Activated naive CD4-positive, alpha-beta T cell treated with anti-CD3 and anti-CD28 coated beads, Interleukin-2, amount 10 ng/mL, durations not matched to agents 7 days and 5 days (primary cell): Measurements from ENCODE around the gene IGF2R.

Experiments
- CTCF ChIA-PET: fragments of 350-600 bp; sonication (Branson Sonifier 250); formaldehyde crosslinking; loops from one replicate; lab custom pipeline; 2021; ENCODE audit warnings: antibody characterized with exemption; lab: Charles Lee
- DNase-seq: peaks from one replicate; pipeline ENCODE4 v3.0.0-alpha.2; 2020
- H3K27ac Mint-ChIP-seq: one replicate; pipeline ENCODE4 v1.8.0; 2021; ENCODE audit warnings: mild to moderate bottlenecking, moderate library complexity, mixed read lengths
- H3K27me3 Mint-ChIP-seq: one replicate; pipeline ENCODE4 v1.8.0; 2021; ENCODE audit warnings: mild to moderate bottlenecking, mixed read lengths
- H3K36me3 Mint-ChIP-seq: one replicate; pipeline ENCODE4 v1.8.0; 2021; ENCODE audit warnings: mixed read lengths
- H3K4me1 Mint-ChIP-seq: one replicate; pipeline ENCODE4 v1.8.0; 2021; ENCODE audit warnings: mixed read lengths
- H3K4me3 Mint-ChIP-seq: one replicate; pipeline ENCODE4 v1.8.0; 2021; ENCODE audit warnings: mild to moderate bottlenecking, moderate library complexity, mixed read lengths
- H3K9me3 Mint-ChIP-seq: one replicate; pipeline ENCODE4 v1.8.0; 2021; ENCODE audit warnings: mixed read lengths

IGF2R gene

DNA sequence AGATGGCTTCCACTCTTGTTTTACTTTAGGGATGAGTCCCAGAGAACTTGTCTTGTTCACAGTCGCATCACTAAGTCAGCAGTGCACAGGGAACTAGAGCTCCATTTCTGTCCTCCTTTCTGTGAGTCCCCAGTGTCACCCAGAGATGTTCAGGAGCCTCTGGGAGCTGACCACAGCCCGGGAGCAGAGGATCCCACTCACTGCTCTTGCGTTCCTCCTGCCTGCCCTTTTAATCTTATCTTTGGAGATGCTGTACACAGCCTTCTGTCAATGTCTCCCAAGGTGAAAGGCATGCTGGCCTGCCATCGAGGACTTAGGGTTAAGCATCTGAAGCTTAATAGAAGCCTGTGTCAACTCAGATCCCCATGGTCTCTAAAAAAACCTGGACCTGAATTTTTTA lies 71.2 kb downstream of the IGF2R start:
- Mint-ChIP-seq H3K27me3 (no peaks in the 10 kb centered on the region), H3K27ac (no peak overlapping the region), H3K4me3 (no peak overlapping the region), H3K36me3 (peaks cover 68% of the 10 kb centered on the region), H3K4me1 (peaks cover 34% of the 10 kb centered on the region), H3K9me3 (no peaks in the 10 kb centered on the region)
- CTCF ChIA-PET, result no interaction called here
- DNase-seq, result no peak

DNA sequence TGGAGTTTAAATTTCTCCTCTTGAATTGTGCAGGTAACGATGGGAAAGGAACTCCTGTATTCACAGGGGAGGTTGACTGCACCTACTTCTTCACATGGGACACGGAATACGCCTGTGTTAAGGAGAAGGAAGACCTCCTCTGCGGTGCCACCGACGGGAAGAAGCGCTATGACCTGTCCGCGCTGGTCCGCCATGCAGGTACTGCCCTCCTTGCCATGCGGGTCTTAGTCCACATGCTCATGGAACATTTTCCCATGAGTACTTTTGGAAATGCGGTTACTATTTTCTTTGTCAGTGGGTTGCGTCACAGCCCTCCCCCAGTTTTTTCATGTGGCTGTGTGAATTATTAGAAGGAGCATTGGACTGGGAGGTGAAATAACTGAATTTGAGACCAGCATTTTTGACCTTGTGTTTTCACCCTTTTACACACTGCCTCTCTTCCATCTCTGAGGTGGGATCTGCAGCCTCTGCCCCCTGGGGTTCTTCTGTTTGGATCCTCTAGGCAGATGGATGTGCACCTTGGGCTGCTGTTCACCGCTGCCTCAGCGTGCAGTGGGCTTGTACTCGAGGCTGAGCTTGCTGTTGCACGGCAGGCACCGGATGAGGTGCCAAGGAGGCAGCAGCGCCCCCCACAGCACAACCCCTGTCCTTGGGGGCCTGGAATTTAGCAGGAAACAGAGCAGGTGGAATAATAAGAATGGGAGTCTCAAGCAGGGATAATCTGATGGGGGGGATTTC lies 71.8 kb downstream of the IGF2R start:
- Mint-ChIP-seq H3K36me3 (peaks cover 71% of the 10 kb centered on the region), H3K4me1 (peaks cover 34% of the 10 kb centered on the region), H3K9me3 (no peaks in the 10 kb centered on the region), H3K27ac (peak overlapping the region; percentile 35), H3K27me3 (no peaks in the 10 kb centered on the region), H3K4me3 (no peak overlapping the region)
- DNase-seq, result no peak
- CTCF ChIA-PET, result interaction anchor here (1.5 kb wide), 1 partner anchor 67 kb away, joined by 4 read pairs; no protein-coding TSS in a partner anchor

DNA sequence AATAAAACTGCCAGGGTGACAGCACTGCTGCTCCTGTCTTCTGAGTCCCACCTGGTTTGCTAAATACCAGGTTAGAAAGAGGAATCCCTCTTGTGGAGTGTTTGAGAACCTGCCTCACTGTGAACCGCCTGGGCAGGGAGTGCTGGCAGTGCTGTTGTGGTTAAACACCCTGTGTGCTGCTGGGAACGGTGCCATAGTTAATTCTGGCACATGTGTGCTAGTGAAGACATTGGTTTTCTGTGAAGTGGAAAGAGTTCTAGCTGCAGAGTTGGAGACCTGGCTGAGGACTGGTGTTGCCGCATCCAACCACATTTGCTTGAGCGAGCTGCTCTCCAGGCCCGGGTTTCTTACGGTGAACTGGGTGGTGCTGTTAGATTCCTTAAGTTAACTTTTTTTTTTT lies 72.7 kb downstream of the IGF2R start:
- H3K27me3 Mint-ChIP-seq, result no peaks in the 10 kb centered on the region
- no peak overlapping the region for H3K4me3 Mint-ChIP-seq
- H3K4me1 Mint-ChIP-seq, result peaks cover 34% of the 10 kb centered on the region
- H3K9me3 Mint-ChIP-seq, result no peaks in the 10 kb centered on the region
- CTCF ChIA-PET, result interaction anchor here (1.1 to 1.5 kb wide), 3 partner anchors 14 to 68 kb away, joined by 3 to 4 read pairs (median 4); no protein-coding TSS in a partner anchor
- peak overlapping the region; percentile 20 for H3K27ac Mint-ChIP-seq
- peak; percentile 31 for DNase-seq
- H3K36me3 Mint-ChIP-seq, result peaks cover 69% of the 10 kb centered on the region

DNA sequence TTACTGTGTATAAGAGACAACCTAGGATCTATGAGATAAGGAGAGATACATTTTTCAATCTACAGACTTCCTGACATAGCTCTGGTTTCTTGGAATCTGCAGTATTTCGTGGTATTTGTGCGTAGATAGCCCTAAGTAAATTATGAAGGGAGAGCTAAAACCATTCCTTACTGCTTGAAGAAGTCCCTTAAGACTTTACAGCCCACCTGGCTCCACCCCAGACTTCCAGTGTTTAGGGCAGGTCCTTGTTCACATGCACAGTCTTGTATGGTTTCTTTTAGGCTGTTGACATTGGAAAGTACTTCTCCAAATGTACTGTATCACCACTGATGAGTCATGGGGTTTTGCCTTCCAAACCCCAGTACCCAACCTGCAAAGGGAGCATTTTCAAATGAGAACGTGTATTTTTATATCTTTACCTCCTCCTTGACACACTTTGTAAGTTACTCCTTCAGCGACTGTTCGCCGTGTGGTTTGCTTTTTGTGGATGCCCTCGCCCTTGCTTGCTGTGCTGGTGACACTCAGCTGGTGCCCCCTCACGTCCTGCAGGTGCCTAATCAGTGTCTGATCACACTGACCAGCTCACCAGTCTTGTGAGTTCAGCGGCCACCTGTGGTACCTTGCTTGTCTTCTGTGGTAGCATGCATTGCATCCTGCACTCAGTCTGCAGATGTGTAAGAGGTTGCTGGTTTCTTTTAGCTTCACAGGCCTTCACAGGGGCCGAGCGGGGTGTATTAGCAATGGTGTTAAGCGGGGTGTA lies 73.3 kb downstream of the IGF2R start:
- no peak for DNase-seq
- H3K36me3 Mint-ChIP-seq, result peaks cover 70% of the 10 kb centered on the region
- peak overlapping the region; percentile 20 for H3K27ac Mint-ChIP-seq
- no peaks in the 10 kb centered on the region for H3K9me3 Mint-ChIP-seq
- peaks cover 34% of the 10 kb centered on the region for H3K4me1 Mint-ChIP-seq
- H3K4me3 Mint-ChIP-seq, result no peak overlapping the region
- CTCF ChIA-PET, result interaction anchor here (1.1 to 1.5 kb wide), 3 partner anchors 14 to 68 kb away, joined by 3 to 4 read pairs (median 4); no protein-coding TSS in a partner anchor
- H3K27me3 Mint-ChIP-seq, result no peaks in the 10 kb centered on the region

DNA sequence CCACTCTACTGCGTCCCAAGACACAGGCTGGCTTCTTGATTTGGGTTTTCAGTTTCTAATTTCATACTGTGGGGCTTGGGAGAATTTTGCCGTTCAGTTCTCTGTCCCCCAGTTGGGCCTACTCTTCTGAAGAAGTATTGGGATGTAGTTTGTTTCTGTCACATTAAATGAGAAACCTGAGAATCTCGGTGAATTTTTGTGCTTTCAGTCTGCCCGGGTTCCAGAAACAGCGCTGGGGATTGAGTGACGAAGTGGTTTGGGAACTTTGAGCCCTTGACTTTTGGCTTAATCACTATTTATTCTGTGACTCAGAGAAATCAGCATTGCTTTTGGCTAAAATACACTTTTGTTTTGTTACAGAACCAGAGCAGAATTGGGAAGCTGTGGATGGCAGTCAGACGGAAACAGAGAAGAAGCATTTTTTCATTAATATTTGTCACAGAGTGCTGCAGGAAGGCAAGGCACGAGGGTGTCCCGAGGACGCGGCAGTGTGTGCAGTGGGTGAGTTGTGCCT lies 74.0 kb downstream of the IGF2R start:
- no peak for DNase-seq
- Mint-ChIP-seq H3K36me3 (peaks cover 72% of the 10 kb centered on the region), H3K9me3 (no peaks in the 10 kb centered on the region), H3K4me1 (peaks cover 34% of the 10 kb centered on the region), H3K27ac (no peak overlapping the region), H3K27me3 (no peaks in the 10 kb centered on the region), H3K4me3 (no peak overlapping the region)
- CTCF ChIA-PET, result no interaction called here

DNA sequence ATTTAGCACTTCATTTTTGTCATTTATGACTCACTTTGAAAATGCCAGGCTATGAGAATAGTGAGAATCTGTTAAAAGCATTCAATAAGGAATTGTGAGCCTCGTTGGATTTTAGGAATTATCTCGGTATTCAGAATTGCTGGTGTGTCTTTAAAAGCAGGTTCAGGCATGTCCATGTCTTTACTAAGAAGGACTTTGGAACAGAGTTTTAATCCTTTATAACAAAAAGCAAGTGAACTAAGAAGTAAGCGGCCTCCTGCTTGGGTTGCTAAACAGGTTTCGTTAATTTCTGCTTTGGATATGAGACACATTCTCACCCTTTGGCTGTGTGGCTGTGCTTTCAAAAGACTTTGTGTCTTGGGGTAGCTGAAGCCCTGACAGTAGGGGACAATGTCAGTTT lies 74.9 kb downstream of the IGF2R start:
- Mint-ChIP-seq H3K27ac (no peak overlapping the region), H3K4me1 (peaks cover 26% of the 10 kb centered on the region), H3K27me3 (no peaks in the 10 kb centered on the region), H3K9me3 (no peaks in the 10 kb centered on the region), H3K4me3 (no peak overlapping the region), H3K36me3 (peaks cover 72% of the 10 kb centered on the region)
- no peak for DNase-seq
- CTCF ChIA-PET, result no interaction called here

DNA sequence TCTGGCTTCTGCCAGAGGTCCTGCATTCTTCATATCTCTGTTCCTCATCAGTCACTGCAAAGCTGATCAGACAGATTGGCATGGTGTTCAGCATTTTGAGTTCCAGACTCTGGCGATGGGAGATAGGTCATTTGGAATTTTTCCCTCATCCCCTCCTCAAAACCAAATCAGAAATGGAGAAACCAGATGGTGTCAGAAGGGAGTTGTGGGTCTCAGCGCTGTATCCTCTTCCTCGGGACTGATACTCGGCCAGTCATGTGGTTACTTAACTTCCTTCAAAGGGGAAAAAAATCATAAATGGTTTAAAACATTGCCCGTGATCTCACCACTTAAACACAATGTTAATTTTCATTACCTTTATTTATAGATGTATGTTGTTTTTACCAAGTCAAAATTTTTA lies 75.8 kb downstream of the IGF2R start:
- Mint-ChIP-seq H3K36me3 (peaks cover 76% of the 10 kb centered on the region), H3K27ac (no peak overlapping the region), H3K4me1 (peaks cover 19% of the 10 kb centered on the region), H3K9me3 (no peaks in the 10 kb centered on the region), H3K27me3 (no peaks in the 10 kb centered on the region), H3K4me3 (no peak overlapping the region)
- DNase-seq, result no peak
- CTCF ChIA-PET, result no interaction called here

DNA sequence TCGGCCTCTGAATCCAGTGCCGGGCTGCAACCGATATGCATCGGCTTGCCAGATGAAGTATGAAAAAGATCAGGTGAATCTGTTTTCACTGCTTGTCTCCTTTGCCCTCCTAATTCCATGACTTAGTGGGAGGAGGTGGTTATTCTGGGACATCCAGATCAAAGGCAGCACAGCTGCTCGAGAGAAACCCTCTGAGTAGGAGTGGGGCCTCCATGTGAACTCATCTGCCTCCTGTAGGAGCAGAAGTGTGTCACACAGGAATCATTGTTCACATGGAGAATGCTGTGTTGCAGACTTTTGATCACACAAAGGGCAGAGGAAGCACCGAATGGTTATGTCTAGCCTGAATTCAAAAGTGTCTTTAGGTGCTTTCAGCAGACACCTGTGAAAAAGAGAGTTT lies 79.6 kb downstream of the IGF2R start:
- Mint-ChIP-seq H3K27ac (no peak overlapping the region), H3K9me3 (no peaks in the 10 kb centered on the region), H3K4me1 (peaks cover 20% of the 10 kb centered on the region), H3K27me3 (no peaks in the 10 kb centered on the region), H3K36me3 (peaks cover 81% of the 10 kb centered on the region), H3K4me3 (no peak overlapping the region)
- CTCF ChIA-PET, result no interaction called here
- DNase-seq, result no peak

DNA sequence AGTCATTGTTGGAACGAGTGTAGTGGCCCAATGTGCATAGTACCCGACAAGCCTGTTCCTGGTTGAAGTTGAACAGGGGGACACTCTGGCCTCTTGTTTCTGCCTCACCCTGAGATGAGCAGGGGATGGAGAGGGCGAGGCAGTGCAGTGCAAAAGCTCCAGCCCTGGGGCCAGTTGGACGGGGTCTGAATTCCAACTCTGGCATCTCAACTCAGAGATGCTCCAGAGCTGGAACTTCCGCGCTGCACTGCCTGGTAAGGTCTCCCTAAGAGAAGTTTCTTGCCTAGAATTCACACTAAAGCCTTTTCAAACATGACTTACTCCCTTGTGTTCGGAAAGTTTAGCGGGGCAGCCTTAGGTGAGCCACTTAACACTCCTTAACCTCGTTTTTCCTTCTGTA lies 80.5 kb downstream of the IGF2R start:
- no peak for DNase-seq
- H3K27ac Mint-ChIP-seq, result no peak overlapping the region

DNA sequence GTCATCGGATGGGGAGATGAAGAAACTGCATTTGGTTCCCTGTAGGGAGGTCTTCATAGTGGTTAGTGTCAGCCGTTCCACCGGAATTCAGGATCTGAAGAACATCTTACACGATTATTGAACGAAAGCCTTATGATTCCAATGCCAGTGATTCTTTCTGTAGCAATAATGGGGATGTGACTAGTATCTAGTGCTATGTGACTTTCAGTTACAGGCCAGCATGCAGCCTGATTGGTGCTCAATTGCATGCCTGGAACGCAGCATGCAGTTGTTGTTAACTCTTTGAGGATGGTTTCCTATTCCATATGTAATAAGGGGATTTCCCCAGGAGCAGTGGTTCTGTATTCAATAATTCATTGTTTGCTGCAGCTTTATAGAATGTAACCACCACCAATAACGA lies 81.1 kb downstream of the IGF2R start:
- Mint-ChIP-seq H3K27me3 (no peaks in the 10 kb centered on the region), H3K4me1 (peaks cover 20% of the 10 kb centered on the region), H3K27ac (no peak overlapping the region), H3K36me3 (peaks cover 85% of the 10 kb centered on the region), H3K9me3 (no peaks in the 10 kb centered on the region), H3K4me3 (no peak overlapping the region)
- CTCF ChIA-PET, result no interaction called here
- no peak for DNase-seq

More for the DNA sequence above, 80.5 kb downstream of the IGF2R start:
- H3K36me3 Mint-ChIP-seq, result peaks cover 87% of the 10 kb centered on the region
- H3K4me3 Mint-ChIP-seq, result no peak overlapping the region
- CTCF ChIA-PET, result no interaction called here
- peaks cover 20% of the 10 kb centered on the region for H3K4me1 Mint-ChIP-seq
- no peaks in the 10 kb centered on the region for H3K9me3 Mint-ChIP-seq
- H3K27me3 Mint-ChIP-seq, result no peaks in the 10 kb centered on the region

DNA sequence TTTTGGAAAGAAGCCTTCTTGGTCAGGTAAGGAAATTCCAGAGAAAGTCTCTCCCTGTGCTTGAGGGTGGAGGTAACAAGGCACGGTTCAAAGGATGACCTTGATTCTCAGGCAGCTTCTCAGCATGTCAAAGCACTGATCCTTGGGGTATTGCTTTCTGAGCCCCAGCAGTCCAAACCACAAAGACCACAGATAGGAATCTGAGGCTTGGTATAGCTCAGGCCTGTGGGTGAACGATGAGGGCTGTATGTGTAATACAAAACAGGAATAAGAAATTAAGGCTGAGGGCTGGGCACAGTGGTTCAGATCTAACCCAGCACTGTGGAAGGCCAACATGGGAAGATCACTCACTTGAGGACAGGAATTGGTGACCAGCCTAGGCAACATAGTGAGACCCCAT lies 82.5 kb downstream of the IGF2R start:
- no peak overlapping the region for H3K4me3 Mint-ChIP-seq
- CTCF ChIA-PET, result no interaction called here

DNA sequence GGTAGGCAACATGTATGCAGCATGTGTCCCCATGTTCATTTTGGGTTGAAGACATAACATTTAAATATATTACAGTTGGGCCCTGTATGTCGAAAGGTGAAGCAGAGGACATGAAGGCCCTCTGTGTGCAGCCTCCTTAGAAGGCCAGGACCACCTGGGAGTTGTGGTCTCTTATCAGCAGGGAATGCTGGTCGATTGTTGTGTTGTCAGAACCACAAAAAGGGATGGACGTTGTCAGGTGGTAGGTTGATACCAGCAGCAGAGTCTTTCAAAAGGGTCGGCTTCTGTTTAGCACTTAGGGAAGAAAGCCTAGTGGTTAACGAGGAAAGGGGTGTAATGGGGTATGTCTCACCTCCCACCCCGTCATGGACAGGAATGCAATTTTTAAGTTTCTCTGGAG lies 85.4 kb downstream of the IGF2R start:
- no peaks in the 10 kb centered on the region for H3K27me3 Mint-ChIP-seq
- H3K27ac Mint-ChIP-seq, result no peak overlapping the region
- no peak overlapping the region for H3K4me3 Mint-ChIP-seq
- H3K9me3 Mint-ChIP-seq, result no peaks in the 10 kb centered on the region
- H3K36me3 Mint-ChIP-seq, result peaks cover 82% of the 10 kb centered on the region
- DNase-seq, result no peak
- H3K4me1 Mint-ChIP-seq, result peaks cover 36% of the 10 kb centered on the region
- CTCF ChIA-PET, result no interaction called here

More for the DNA sequence above, 82.5 kb downstream of the IGF2R start:
- DNase-seq, result peak; percentile 38
- H3K9me3 Mint-ChIP-seq, result no peaks in the 10 kb centered on the region
- peaks cover 83% of the 10 kb centered on the region for H3K36me3 Mint-ChIP-seq
- peaks cover 25% of the 10 kb centered on the region for H3K4me1 Mint-ChIP-seq
- H3K27me3 Mint-ChIP-seq, result no peaks in the 10 kb centered on the region
- peak overlapping the region; percentile 64 for H3K27ac Mint-ChIP-seq

DNA sequence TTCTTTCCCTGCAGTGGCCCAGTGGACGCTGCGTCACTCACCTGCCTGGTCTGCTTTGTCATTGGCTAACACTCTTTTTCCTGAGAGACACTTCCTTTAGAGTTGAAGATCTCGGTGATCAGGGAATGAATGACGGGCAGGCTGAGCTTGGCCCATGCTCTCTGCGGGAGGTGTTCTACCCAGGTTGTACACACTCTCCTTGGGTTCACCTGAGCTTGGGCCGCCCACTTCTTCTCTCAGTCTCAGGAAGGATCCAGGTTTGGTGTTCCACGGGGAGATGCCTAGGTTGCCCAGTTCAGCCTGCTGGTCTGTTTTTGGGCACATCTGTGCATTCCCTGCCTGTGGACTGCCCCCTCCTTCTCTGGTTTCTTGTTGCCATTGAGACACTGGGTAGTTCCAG lies 86.0 kb downstream of the IGF2R start:
- no peak overlapping the region for H3K4me3 Mint-ChIP-seq
- CTCF ChIA-PET, result no interaction called here
- no peaks in the 10 kb centered on the region for H3K27me3 Mint-ChIP-seq
- peaks cover 36% of the 10 kb centered on the region for H3K4me1 Mint-ChIP-seq
- H3K36me3 Mint-ChIP-seq, result peaks cover 83% of the 10 kb centered on the region
- DNase-seq, result no peak
- no peak overlapping the region for H3K27ac Mint-ChIP-seq
- H3K9me3 Mint-ChIP-seq, result no peaks in the 10 kb centered on the region

DNA sequence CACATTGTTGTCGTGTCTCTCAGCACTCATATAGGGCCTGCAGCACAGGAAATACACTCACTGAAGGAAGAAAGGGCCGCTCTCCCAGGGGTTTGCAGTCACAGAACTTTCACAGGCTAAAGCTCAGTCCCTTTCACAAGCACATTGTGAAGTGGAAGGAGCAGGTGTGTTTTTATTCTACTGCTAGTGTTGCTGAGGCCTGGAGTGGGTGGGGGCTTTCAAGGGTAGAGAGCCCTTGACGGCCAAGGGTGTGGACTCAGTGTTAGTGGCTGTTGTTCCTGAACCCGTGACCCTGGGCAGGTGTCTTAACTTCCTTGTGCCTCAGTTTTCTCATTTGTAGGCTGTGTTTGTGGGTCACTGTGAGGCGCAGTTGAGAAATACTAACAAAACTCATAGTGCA lies 86.5 kb downstream of the IGF2R start:
- Mint-ChIP-seq H3K4me1 (peaks cover 36% of the 10 kb centered on the region), H3K27me3 (no peaks in the 10 kb centered on the region), H3K36me3 (peaks cover 80% of the 10 kb centered on the region), H3K4me3 (no peak overlapping the region), H3K9me3 (no peaks in the 10 kb centered on the region), H3K27ac (no peak overlapping the region)
- CTCF ChIA-PET, result no interaction called here
- DNase-seq, result no peak
